Esophagus muscularis mucosa (tissue), 4 donors: Measurements from ENCODE around the gene ILF3. TPM values are rescaled to one million over a fixed set of nuclear protein-coding genes. Genes with fewer than 3 reads are reported as not detected.

ENCODE experiments used
- DNase-seq: peaks from one replicate; pipeline ENCODE4 v3.0.0-alpha.2; 2017; ENCODE audit errors: extremely low spot score
- H3K27ac ChIP-seq, 4 donors: fragments of 200-600 bp; sonication (generic); replicated peaks in 1 of 4; 1 replicate in 3 of 4; 2 replicates in 1 of 4; pipeline ENCODE4 v1.5.1; 2016 to 2019; ENCODE audit warnings: mild to moderate bottlenecking in 1 of 4
- H3K27me3 ChIP-seq, 4 donors: fragments of 200-600 bp; sonication (generic); one replicate each; pipeline versions ENCODE4 v1.5.1 to v1.6.0; 2016 to 2019
- H3K36me3 ChIP-seq, 4 donors: fragments of 200-600 bp; sonication (generic); one replicate each; pipeline ENCODE4 v1.5.1; 2016 to 2019
- H3K4me1 ChIP-seq, 4 donors: fragments of 200-600 bp; sonication (generic); one replicate each; pipeline ENCODE4 v1.5.1; 2016 to 2019
- H3K4me3 ChIP-seq, 4 donors: fragments of 200-600 bp; sonication (generic); 1 replicate in 2 of 4; 2 replicates in 2 of 4; pipeline ENCODE4 v1.5.1; 2016 to 2019; ENCODE audit warnings: mild to moderate bottlenecking in 4 of 4, moderate library complexity in 1 of 4
- H3K9me3 ChIP-seq, 4 donors: fragments of 200-600 bp; sonication (generic); 1 replicate in 3 of 4; 2 replicates in 1 of 4; pipeline ENCODE4 v1.5.1; 2016 to 2019
- CTCF ChIP-seq, 3 experiments: fragments of 200-600 bp in 2 of 3; fragments of 450-650 bp in 1 of 3; sonication (generic) in 2 of 3; IDR thresholded peaks; one replicate each; pipeline ENCODE4 v1.5.1; 2017 to 2019; ENCODE audit warnings: antibody characterized with exemption in 3 of 3, mild to moderate bottlenecking in 2 of 3, moderate library complexity in 1 of 3
- EP300 ChIP-seq: sonication (generic); formaldehyde crosslinking; IDR thresholded peaks from one replicate; pipeline ENCODE4 v1.6.1; 2017; ENCODE audit warnings: antibody characterized with exemption
- POLR2A ChIP-seq: fragments of 450-650 bp; IDR thresholded peaks from one replicate; pipeline ENCODE4 v1.6.1; 2017; ENCODE audit warnings: antibody characterized with exemption, moderate library complexity, mild to moderate bottlenecking, low read depth
- POLR2AphosphoS5 ChIP-seq, 2 donors: sonication (generic); formaldehyde crosslinking; IDR thresholded peaks; one replicate each; pipeline ENCODE4 v1.6.1; 2017; ENCODE audit warnings: antibody characterized with exemption in 2 of 2
- WGBS: methylation state at CpG from one replicate; pipeline ENCODE4 v1.1.5; 2018; 5-methylcytosine and 5-hydroxymethylcytosine counted together
- intact Hi-C: fragments of 100-400 bp; cut with DNase I; formaldehyde crosslinking; loops from one replicate; pipeline ENCODE4 v1.15.1; 2023
- total RNA-seq, 4 donors: library from RNA; depleted of rRNA; stranded (reverse); fragments of >200 nt; gene quantifications; one replicate each; pipeline versions ENCODE4 v1.1.0 to v1.2.1, GENCODE V29; 2016

The ILF3 gene
- total RNA-seq, 4 donors from 2014 or later = 79.2 to 127 (median 102) TPM

GRCh38 chr19:10637894-10638293, 16.3 kb upstream of the ILF3 start:
- TF ChIP-seq EP300 (no peak), CTCF (IDR thresholded peaks at IDR 0.05) (no peak)
- Histone ChIP-seq H3K9me3 (no peaks in the 10 kb centered on the region), H3K4me3 (no peak overlapping the region), H3K27me3 (no peaks in the 10 kb centered on the region), H3K4me1 (peaks cover 2 to 8% (median 4%) of the 10 kb centered on the region in 4 donors), H3K36me3 (peaks cover 25 to 97% (median 92%) of the 10 kb centered on the region in 4 donors), H3K27ac (no peak overlapping the region)
- 68% methylated on average over 8 of the region's 8 CpGs for WGBS
- no peak for DNase-seq
- intact Hi-C loops = no loop called here

GRCh38 chr19:10639836-10640235, 14.3 kb upstream of the ILF3 start:
- Histone ChIP-seq H3K36me3 (peaks cover 20 to 93% (median 84%) of the 10 kb centered on the region in 4 donors), H3K9me3 (no peaks in the 10 kb centered on the region), H3K4me1 (peaks cover 17 to 27% (median 20%) of the 10 kb centered on the region in 4 donors), H3K4me3 (no peak overlapping the region), H3K27me3 (no peaks in the 10 kb centered on the region), H3K27ac (no peak overlapping the region)
- WGBS = 93% methylated on average over 8 of the region's 8 CpGs
- DNase-seq = no peak
- intact Hi-C loops = no loop called here
- TF ChIP-seq CTCF (IDR thresholded peaks at IDR 0.05) = no peak
- no peak for TF ChIP-seq EP300
- no peak for TF ChIP-seq POLR2AphosphoS5 (IDR thresholded peaks at IDR 0.05)
- TF ChIP-seq POLR2A = no peak

- DNase-seq = no peak
- no peak for TF ChIP-seq POLR2AphosphoS5 (IDR thresholded peaks at IDR 0.05)
- no peak for TF ChIP-seq EP300
- no peak for TF ChIP-seq CTCF (IDR thresholded peaks at IDR 0.05)
- TF ChIP-seq POLR2A = no peak
- Histone ChIP-seq H3K4me1 (peaks cover 16 to 31% (median 21%) of the 10 kb centered on the region in 4 donors), H3K27me3 (no peaks in the 10 kb centered on the region), H3K36me3 (peaks cover 16 to 88% (median 79%) of the 10 kb centered on the region in 4 donors), H3K4me3 (no peak overlapping the region), H3K9me3 (no peaks in the 10 kb centered on the region), H3K27ac (no peak overlapping the region)
- WGBS = 79% methylated on average over 2 of the region's 2 CpGs
- intact Hi-C loops = no loop called here
These were observed 13.8 kb upstream of the ILF3 start for GRCh38 chr19:10640361-10640760.

- intact Hi-C loops = no loop called here
- TF ChIP-seq EP300 (no peak), POLR2A (no peak), POLR2AphosphoS5 (IDR thresholded peaks at IDR 0.05) (no peak), CTCF (IDR thresholded peaks at IDR 0.05) (no peak)
- DNase-seq = no peak
- H3K36me3 ChIP-seq = peaks cover 12 to 79% (median 70%) of the 10 kb centered on the region in 4 donors
- WGBS = 86% methylated on average over 4 of the region's 4 CpGs
- no peak overlapping the region for H3K4me3 ChIP-seq
- H3K27me3 ChIP-seq = no peaks in the 10 kb centered on the region
- no peaks in the 10 kb centered on the region for H3K9me3 ChIP-seq
- H3K4me1 ChIP-seq = peaks cover 15 to 31% (median 22%) of the 10 kb centered on the region in 4 donors
- H3K27ac ChIP-seq = no peak overlapping the region
These were observed 12.9 kb upstream of the ILF3 start for GRCh38 chr19:10641248-10641647.
